Measurements from ENCODE around the gene NEK4.

NEK4 gene

GRCh38 chr3:52791366-52791765, 20.6 kb upstream of the NEK4 start (continued):
- TF ChIP-seq ZNF677 (tag by site-specific recombination; IDR thresholded peaks at IDR 0.05) (no peak), CTCF (tag by site-specific recombination; IDR thresholded peaks at IDR 0.05) (no peak), ZNF623 (tag by site-specific recombination; IDR thresholded peaks at IDR 0.05) (no peak), KLF1 (tag by site-specific recombination; IDR thresholded peaks at IDR 0.05) (no peak), ZNF585B (tag by site-specific recombination; IDR thresholded peaks at IDR 0.05) (no peak)
- TF ChIP-seq, protein P1, sequence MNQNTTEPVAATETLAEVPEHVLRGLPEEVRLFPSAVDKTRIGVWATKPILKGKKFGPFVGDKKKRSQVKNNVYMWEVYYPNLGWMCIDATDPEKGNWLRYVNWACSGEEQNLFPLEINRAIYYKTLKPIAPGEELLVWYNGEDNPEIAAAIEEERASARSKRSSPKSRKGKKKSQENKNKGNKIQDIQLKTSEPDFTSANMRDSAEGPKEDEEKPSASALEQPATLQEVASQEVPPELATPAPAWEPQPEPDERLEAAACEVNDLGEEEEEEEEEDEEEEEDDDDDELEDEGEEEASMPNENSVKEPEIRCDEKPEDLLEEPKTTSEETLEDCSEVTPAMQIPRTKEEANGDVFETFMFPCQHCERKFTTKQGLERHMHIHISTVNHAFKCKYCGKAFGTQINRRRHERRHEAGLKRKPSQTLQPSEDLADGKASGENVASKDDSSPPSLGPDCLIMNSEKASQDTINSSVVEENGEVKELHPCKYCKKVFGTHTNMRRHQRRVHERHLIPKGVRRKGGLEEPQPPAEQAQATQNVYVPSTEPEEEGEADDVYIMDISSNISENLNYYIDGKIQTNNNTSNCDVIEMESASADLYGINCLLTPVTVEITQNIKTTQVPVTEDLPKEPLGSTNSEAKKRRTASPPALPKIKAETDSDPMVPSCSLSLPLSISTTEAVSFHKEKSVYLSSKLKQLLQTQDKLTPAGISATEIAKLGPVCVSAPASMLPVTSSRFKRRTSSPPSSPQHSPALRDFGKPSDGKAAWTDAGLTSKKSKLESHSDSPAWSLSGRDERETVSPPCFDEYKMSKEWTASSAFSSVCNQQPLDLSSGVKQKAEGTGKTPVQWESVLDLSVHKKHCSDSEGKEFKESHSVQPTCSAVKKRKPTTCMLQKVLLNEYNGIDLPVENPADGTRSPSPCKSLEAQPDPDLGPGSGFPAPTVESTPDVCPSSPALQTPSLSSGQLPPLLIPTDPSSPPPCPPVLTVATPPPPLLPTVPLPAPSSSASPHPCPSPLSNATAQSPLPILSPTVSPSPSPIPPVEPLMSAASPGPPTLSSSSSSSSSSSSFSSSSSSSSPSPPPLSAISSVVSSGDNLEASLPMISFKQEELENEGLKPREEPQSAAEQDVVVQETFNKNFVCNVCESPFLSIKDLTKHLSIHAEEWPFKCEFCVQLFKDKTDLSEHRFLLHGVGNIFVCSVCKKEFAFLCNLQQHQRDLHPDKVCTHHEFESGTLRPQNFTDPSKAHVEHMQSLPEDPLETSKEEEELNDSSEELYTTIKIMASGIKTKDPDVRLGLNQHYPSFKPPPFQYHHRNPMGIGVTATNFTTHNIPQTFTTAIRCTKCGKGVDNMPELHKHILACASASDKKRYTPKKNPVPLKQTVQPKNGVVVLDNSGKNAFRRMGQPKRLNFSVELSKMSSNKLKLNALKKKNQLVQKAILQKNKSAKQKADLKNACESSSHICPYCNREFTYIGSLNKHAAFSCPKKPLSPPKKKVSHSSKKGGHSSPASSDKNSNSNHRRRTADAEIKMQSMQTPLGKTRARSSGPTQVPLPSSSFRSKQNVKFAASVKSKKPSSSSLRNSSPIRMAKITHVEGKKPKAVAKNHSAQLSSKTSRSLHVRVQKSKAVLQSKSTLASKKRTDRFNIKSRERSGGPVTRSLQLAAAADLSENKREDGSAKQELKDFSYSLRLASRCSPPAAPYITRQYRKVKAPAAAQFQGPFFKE (tag by site-specific recombination; IDR thresholded peaks at IDR 0.05; ENCODE audit: borderline replicate concordance), result no peak
- TF ChIP-seq, protein P2, sequence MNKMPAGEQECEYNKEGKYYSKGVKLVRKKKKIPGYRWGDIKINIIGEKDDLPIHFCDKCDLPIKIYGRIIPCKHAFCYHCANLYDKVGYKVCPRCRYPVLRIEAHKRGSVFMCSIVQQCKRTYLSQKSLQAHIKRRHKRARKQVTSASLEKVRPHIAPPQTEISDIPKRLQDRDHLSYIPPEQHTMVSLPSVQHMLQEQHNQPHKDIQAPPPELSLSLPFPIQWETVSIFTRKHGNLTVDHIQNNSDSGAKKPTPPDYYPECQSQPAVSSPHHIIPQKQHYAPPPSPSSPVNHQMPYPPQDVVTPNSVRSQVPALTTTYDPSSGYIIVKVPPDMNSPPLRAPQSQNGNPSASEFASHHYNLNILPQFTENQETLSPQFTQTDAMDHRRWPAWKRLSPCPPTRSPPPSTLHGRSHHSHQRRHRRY (tag by site-specific recombination; IDR thresholded peaks at IDR 0.05), result no peak
- TF ChIP-seq, protein P3, sequence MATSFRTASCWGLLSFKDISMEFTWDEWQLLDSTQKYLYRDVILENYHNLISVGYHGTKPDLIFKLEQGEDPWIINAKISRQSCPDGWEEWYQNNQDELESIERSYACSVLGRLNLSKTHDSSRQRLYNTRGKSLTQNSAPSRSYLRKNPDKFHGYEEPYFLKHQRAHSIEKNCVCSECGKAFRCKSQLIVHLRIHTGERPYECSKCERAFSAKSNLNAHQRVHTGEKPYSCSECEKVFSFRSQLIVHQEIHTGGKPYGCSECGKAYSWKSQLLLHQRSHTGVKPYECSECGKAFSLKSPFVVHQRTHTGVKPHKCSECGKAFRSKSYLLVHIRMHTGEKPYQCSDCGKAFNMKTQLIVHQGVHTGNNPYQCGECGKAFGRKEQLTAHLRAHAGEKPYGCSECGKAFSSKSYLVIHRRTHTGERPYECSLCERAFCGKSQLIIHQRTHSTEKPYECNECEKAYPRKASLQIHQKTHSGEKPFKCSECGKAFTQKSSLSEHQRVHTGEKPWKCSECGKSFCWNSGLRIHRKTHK (tag by site-specific recombination; IDR thresholded peaks at IDR 0.05), result no peak

DNA sequence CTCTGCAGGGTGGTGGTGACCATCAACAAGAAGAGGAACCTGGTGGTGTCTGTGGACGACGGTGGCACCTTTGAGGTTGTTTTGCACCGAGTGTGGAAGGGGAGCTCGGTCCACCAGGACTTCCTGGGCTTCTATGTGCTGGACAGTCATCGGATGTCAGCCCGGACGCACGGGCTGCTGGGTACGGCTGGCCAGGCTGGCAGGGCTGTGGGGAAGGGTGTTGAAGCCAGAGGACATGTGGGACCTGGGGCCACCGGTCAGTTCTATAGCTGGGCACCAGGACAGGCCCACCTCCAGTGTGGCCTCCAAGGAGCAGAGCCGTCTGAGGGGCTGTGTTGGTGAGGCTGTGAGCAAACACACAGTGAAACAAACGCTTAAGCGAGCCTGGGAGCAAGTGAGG, 20.0 kb upstream of the NEK4 start:
- CTCF ChIA-PET, result interaction anchor here (0.6 to 1.5 kb wide), 2 partner anchors 8 to 93 kb away, joined by 3 to 5 read pairs; no protein-coding TSS in a partner anchor
- Histone ChIP-seq H3K4me1 (ENCODE audit: control insufficient read depth, insufficient read depth, low read length) (no peaks in the 10 kb centered on the region), H3K27ac (ENCODE audit: extremely low read depth, low read depth, low read length) (no peak overlapping the region), H3K4me3 (ENCODE audit: low read depth, low read length) (no peak overlapping the region), H3K9me3 (ENCODE audit: control insufficient read depth, insufficient read depth, low read depth, low read length) (no peaks in the 10 kb centered on the region), H3K36me3 (ENCODE audit: control insufficient read depth in 2 of 2, insufficient read depth in 1 of 2, low read length in 2 of 2) (no peaks in the 10 kb centered on the region)
- POLR2A ChIA-PET, result no interaction called here
- no peak for TF ChIP-seq ZNF211 (tag by site-specific recombination; IDR thresholded peaks at IDR 0.05; ENCODE audit: low read depth)
- TF ChIP-seq OVOL3 (tag by site-specific recombination; IDR thresholded peaks at IDR 0.05), result no peak
- no peak for TF ChIP-seq ZNF140 (tag by site-specific recombination; IDR thresholded peaks at IDR 0.05)
- TF ChIP-seq KLF8 (tag by site-specific recombination; IDR thresholded peaks at IDR 0.05), result no peak
- TF ChIP-seq ZNF175 (tag by site-specific recombination; IDR thresholded peaks at IDR 0.05), result no peak
- no peak for TF ChIP-seq CTCF (tag by site-specific recombination; IDR thresholded peaks at IDR 0.05)
- no peak for TF ChIP-seq ZBTB11 (tag by site-specific recombination; conservative IDR thresholded peaks at IDR 0.05; ENCODE audit: low read depth)
- no peak for TF ChIP-seq AEBP2 (tag by site-specific recombination; IDR thresholded peaks at IDR 0.05; ENCODE audit: borderline replicate concordance)
- no peak for TF ChIP-seq ZNF366 (tag by site-specific recombination; conservative IDR thresholded peaks at IDR 0.05)
- no peak for TF ChIP-seq SP2 (tag by site-specific recombination; IDR thresholded peaks at IDR 0.05)
- TF ChIP-seq ZBTB7A (tag by site-specific recombination; IDR thresholded peaks at IDR 0.05; ENCODE audit: low read depth), result no peak
